ENCODE data around the gene ANKHD1.

The ANKHD1 gene

DNA sequence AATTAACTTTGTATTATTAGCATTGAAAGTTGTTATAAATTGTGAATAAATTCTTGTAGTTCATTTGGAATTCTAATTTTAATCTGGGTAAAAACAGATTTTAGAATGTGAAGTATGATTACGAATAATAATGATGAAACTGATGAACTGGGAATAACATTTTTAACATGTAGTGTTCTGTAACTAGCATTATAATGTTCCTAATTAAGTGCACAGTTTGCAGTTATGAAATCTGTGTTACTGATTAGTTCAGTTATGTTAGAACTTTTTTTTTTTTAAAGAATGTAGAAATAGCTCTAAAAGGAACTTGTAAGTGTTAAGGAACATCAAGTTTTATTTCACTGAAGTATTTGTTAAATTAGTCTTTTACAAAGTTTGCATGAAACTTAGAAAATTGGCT, 97.0 kb downstream of the ANKHD1 start:
- Mint-ChIP-seq H3K27me3 (ENCODE audit: low read depth) (no peaks in the 10 kb centered on the region), H3K27ac (no peak overlapping the region)

DNA sequence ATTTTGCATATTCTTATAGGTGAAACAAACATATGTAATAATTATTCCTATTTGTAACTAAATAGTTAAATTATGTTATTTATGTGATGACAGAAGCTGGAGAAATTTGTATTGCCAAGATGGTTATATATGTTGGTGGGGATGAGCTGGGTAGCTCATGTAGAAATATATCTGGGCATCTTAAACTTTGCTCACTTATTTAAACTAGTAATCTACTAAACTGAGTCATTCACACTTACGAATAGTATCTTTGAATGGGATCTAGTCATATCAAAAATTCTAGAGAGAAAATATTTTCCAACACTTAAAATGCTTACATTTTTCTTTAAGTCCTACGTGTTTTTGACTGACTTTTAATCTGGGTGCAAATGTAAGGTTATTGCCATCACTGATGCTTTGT, 101.2 kb downstream of the ANKHD1 start:
- H3K4me3 Mint-ChIP-seq, result no peak overlapping the region
- H3K9me3 Mint-ChIP-seq, result no peaks in the 10 kb centered on the region
- no peak overlapping the region for H3K27ac Mint-ChIP-seq
- H3K4me1 Mint-ChIP-seq (ENCODE audit: low read depth), result no peaks in the 10 kb centered on the region
- H3K27me3 Mint-ChIP-seq (ENCODE audit: low read depth), result no peaks in the 10 kb centered on the region
- DNase-seq (ENCODE audit: low spot score), result no peak
- peaks cover 26% of the 10 kb centered on the region for H3K36me3 Mint-ChIP-seq (ENCODE audit: low read depth)

More for the DNA sequence above, 97.0 kb downstream of the ANKHD1 start:
- H3K9me3 Mint-ChIP-seq, result no peaks in the 10 kb centered on the region
- no peaks in the 10 kb centered on the region for H3K4me1 Mint-ChIP-seq (ENCODE audit: low read depth)
- H3K4me3 Mint-ChIP-seq, result no peak overlapping the region
- no peak for DNase-seq (ENCODE audit: low spot score)
- peaks cover 28% of the 10 kb centered on the region for H3K36me3 Mint-ChIP-seq (ENCODE audit: low read depth)

DNA sequence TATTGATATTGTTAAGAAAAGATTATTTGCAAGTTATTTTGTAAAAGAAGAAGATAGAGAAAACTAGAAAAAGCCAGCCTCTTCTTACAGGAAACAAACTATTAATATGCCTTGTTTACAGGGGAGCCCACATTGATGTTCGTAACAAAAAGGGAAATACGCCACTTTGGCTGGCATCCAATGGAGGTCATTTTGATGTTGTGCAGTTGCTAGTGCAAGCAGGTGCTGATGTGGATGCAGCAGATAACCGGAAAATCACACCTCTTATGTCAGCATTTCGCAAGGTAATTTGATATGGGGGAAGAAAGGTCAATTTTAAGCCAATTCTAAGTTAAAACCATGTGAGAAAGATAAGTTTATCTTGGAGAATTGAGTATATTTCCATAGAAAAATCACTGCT, 108.3 kb downstream of the ANKHD1 start:
- no peak for DNase-seq (ENCODE audit: low spot score)
- H3K27me3 Mint-ChIP-seq (ENCODE audit: low read depth), result no peaks in the 10 kb centered on the region
- peaks cover 58% of the 10 kb centered on the region for H3K36me3 Mint-ChIP-seq (ENCODE audit: low read depth)
- H3K4me1 Mint-ChIP-seq (ENCODE audit: low read depth), result no peaks in the 10 kb centered on the region
- H3K4me3 Mint-ChIP-seq, result no peak overlapping the region
- no peaks in the 10 kb centered on the region for H3K9me3 Mint-ChIP-seq
- H3K27ac Mint-ChIP-seq, result no peak overlapping the region

DNA sequence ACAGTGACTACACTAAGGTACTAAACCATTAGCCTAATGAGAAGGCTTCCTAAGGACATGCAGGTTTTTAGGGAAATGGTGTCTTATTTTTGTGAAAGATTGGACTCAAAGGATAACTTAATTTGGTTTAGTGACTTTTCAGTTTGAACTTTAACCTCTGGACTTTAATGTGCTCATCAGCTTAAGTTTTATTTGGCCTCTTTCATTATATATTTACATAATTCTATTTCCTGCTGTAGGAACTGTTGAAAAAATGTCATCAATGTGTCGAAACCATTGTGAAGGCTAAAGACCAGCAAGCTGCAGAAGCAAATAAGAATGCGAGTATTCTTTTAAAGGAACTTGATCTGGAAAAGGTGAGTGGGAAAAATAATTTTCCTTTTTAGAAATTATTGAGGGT, 111.5 kb downstream of the ANKHD1 start:
- H3K4me3 Mint-ChIP-seq, result no peak overlapping the region

DNA sequence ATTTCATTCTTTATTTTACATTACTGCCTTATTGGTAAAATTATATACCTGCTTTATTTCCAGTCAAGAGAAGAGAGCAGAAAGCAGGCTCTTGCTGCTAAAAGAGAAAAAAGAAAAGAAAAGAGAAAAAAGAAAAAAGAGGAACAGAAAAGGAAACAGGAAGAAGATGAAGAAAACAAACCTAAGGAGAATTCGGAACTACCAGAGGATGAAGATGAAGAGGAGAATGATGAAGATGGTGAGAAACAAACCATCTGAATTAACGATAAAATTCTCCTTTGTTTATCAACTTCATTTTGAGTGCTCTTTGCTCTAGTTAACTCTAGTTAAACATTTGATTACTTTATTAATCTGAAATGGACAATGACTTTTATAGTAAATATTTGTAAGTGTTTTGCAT, 122.4 kb downstream of the ANKHD1 start:
- DNase-seq (ENCODE audit: low spot score), result no peak
- Mint-ChIP-seq H3K27ac (no peak overlapping the region), H3K4me3 (no peak overlapping the region), H3K9me3 (peaks cover 4% of the 10 kb centered on the region), H3K4me1 (ENCODE audit: low read depth) (no peaks in the 10 kb centered on the region), H3K27me3 (ENCODE audit: low read depth) (no peaks in the 10 kb centered on the region), H3K36me3 (ENCODE audit: low read depth) (peaks cover 37% of the 10 kb centered on the region)

More for the DNA sequence above, 111.5 kb downstream of the ANKHD1 start:
- DNase-seq (ENCODE audit: low spot score), result no peak
- H3K36me3 Mint-ChIP-seq (ENCODE audit: low read depth), result peaks cover 56% of the 10 kb centered on the region
- H3K27me3 Mint-ChIP-seq (ENCODE audit: low read depth), result no peaks in the 10 kb centered on the region
- H3K9me3 Mint-ChIP-seq, result no peaks in the 10 kb centered on the region
- no peak overlapping the region for H3K27ac Mint-ChIP-seq
- H3K4me1 Mint-ChIP-seq (ENCODE audit: low read depth), result no peaks in the 10 kb centered on the region

DNA sequence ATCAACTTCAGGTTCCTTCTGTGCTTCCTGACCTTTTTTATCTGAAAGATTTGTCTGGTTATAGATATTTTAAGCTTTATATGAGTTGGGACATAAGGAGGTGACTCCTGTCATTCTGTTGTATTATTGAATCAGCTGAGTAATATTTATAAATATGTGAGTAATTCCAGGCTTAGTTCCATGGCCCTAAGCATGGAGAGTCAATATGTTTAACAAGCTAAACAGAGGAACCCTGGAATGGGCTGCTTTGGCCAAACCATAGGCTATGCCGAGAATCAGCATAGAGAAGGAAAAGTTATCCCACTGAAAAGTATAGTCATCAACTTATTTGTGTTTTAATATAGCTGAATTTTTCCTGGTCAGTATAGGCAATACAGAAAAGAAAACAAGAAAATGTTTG, 138.6 kb downstream of the ANKHD1 start:
- Mint-ChIP-seq H3K9me3 (no peaks in the 10 kb centered on the region), H3K27ac (no peak overlapping the region), H3K27me3 (ENCODE audit: low read depth) (no peaks in the 10 kb centered on the region), H3K4me1 (ENCODE audit: low read depth) (peaks cover under 1% of the 10 kb centered on the region), H3K4me3 (no peak overlapping the region), H3K36me3 (ENCODE audit: low read depth) (peaks cover 53% of the 10 kb centered on the region)
- DNase-seq (ENCODE audit: low spot score), result no peak

DNA sequence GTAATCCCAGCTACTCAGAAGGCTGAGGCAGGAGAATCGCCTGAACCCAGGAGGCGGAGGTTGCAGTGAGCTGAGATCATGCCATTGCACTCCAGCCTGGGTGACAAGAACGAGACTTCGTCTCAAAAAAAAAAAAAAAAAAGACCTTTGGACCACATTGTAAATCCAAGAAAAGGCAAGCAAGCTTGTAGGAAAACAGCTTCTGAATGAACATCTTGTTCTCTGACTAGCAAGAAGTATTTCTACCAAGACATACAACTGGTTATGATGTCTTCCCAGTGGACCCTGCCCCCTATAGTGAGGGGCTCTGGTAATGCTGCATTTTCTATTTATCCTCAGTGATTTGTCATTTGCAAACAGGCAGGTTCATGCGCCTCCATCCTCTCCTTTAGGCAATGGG, 141.3 kb downstream of the ANKHD1 start:
- Mint-ChIP-seq H3K9me3 (no peaks in the 10 kb centered on the region), H3K36me3 (ENCODE audit: low read depth) (peaks cover 36% of the 10 kb centered on the region), H3K4me3 (no peak overlapping the region), H3K4me1 (ENCODE audit: low read depth) (peaks cover 4% of the 10 kb centered on the region), H3K27me3 (ENCODE audit: low read depth) (no peaks in the 10 kb centered on the region), H3K27ac (no peak overlapping the region)
- no peak for DNase-seq (ENCODE audit: low spot score)

DNA sequence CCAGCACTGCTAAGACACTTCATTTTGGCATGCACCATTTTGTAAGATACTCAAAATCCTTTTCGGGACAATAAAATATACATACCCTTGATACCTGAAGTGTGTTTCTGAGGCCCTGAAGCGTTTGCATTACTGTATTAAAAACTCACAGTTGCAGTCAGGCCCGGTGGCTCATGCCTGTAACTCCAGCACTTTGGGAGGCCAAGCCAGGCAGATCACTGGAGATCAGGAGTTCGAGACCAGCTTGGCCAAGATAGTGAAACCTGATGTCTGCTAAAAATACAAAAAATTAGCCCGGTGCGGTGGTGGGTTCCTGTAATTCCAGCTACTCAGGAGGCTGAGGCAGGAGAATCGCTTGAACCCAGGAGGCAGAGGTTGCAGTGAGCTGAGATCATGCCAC, 143.4 kb downstream of the ANKHD1 start:
- Mint-ChIP-seq H3K4me3 (no peak overlapping the region), H3K27me3 (ENCODE audit: low read depth) (no peaks in the 10 kb centered on the region), H3K36me3 (ENCODE audit: low read depth) (peaks cover 32% of the 10 kb centered on the region), H3K4me1 (ENCODE audit: low read depth) (peaks cover 19% of the 10 kb centered on the region), H3K9me3 (no peaks in the 10 kb centered on the region), H3K27ac (peak overlapping the region; percentile 12)
- no peak for DNase-seq (ENCODE audit: low spot score)

DNA sequence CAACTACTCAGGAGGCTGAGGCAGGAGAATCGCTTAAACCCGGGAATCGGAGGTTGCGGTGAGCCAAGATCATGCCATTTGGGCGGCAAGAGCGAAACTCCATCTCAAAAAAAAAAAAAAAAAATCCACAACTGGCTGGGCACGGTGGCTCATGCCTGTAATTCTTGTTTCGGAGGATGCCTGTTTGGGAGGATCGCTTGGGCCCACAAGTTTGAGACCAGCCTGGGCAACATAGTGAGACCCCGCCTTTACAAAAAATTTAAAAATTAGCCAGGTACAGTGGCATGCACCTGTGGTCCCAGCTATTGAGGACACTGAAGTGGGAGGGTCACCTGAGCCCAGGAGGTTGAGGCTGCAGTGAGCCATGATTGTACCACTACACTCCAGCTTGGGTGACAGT, 144.0 kb downstream of the ANKHD1 start:
- Mint-ChIP-seq H3K4me3 (no peak overlapping the region), H3K4me1 (ENCODE audit: low read depth) (peaks cover 23% of the 10 kb centered on the region), H3K27me3 (ENCODE audit: low read depth) (no peaks in the 10 kb centered on the region), H3K9me3 (no peaks in the 10 kb centered on the region), H3K27ac (no peak overlapping the region), H3K36me3 (ENCODE audit: low read depth) (peaks cover 33% of the 10 kb centered on the region)
- DNase-seq (ENCODE audit: low spot score), result no peak

DNA sequence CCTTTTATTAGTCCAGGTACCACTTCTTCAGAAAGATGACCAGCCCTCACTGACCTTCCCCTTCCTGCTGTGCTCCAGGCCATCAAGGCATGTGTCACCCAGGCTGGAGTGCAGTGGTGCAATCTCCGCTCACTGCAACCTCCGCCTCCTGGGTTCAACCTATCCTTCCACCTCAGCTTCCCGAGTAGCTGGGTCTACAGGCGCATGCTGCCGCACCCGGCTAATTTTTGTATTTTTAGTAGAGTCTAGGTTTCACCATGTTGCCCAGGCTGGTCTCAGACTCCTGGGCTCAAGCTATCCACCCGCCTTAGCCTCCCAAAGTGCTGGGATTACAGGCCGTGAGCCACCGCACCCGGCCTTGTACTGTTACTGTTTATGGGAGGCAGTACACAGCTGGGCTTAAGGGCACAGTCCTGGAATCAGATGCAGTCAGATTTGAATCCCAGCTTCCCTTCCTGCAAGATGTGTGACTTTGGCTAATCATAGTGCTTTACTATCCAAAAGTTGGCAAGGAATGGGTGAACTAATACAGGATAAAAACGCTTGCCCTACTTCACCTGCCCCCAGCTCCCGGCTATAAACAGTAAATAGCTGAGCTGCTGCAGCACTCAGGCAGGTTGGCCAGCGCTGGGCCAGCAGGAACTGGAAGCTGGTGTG, 145.3 kb downstream of the ANKHD1 start:
- peaks cover 42% of the 10 kb centered on the region for H3K36me3 Mint-ChIP-seq (ENCODE audit: low read depth)
- H3K4me3 Mint-ChIP-seq, result peak overlapping the region; percentile 85
- no peak for DNase-seq (ENCODE audit: low spot score)
- H3K27me3 Mint-ChIP-seq (ENCODE audit: low read depth), result no peaks in the 10 kb centered on the region
- peaks cover 26% of the 10 kb centered on the region for H3K4me1 Mint-ChIP-seq (ENCODE audit: low read depth)
- no peaks in the 10 kb centered on the region for H3K9me3 Mint-ChIP-seq
- peak overlapping the region; percentile 89 for H3K27ac Mint-ChIP-seq

DNA sequence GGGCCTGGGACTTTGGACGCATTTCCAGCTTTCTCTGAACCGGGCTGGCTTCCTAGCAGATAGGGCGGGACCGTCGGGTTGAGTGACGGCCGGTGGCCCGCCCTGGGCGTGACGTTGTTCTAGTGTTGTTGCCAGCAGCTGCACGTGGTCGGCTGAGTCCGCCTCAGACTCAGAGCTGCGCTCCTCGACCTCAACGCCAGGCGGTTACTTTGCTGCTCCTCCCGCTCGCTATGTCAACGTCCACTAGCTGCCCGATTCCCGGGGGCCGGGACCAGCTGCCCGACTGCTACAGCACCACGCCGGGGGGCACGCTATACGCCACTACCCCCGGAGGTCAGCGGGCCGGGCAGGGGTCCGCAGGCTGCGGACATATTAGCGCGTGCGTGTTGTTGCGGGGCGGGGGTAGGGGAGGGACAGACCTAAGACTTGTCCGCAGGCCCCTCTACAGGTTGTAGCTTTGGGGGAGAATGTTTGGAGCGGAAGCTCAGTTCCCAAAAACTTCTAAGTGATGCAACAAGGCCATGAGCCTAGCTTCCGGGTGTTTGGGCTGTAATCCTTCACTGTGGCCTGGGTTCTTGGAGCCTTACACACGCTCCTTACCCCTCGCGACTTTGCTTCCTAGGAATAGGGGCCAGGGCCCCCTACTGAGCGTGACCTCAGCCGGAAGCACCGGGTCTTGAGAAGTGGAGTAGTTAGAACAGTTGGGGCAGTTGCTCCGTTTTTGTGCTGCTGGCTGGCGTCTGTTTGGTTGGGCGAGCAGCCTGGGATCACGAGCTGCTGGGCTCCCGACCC, 146.1 kb downstream of the ANKHD1 start, which contains the start of gene EIF4EBP3:
TSS of gene EIF4EBP3 (plus strand) at position 155 of the 792 bp plus-strand sequence. CDS start at position 231, 76 bp downstream.
- peak; percentile 84 for DNase-seq (ENCODE audit: low spot score)
- Mint-ChIP-seq H3K9me3 (no peaks in the 10 kb centered on the region), H3K4me3 (peak within 1 kb of the TSS; percentile 85), H3K36me3 (ENCODE audit: low read depth) (peaks cover 47% of the 10 kb centered on the region), H3K4me1 (ENCODE audit: low read depth) (peaks cover 26% of the 10 kb centered on the region), H3K27ac (peak within 1 kb of the TSS; percentile 89), H3K27me3 (ENCODE audit: low read depth) (no peaks in the 10 kb centered on the region)

DNA sequence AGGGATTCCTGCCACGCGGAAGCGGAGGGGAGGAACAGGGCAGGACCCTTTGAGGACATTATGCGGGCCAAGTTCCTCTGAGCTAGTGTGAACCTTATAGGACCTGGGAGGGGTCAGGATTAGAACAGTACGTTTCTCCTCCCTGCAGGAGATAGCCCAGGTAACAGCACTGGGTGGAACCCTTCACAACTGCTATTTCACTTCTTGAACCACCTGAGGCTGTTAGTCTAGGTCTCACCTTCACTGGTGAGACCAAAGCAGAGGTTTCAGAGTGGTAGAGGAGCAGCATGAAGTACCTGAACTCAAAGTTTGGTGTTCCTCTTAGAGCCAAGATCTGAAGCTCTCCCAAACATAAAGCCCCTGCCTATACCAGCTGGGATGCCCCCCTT, 146.7 kb downstream of the ANKHD1 start:
- H3K9me3 Mint-ChIP-seq, result no peaks in the 10 kb centered on the region
- no peaks in the 10 kb centered on the region for H3K27me3 Mint-ChIP-seq (ENCODE audit: low read depth)
- H3K27ac Mint-ChIP-seq, result peak overlapping the region; percentile 89
- H3K36me3 Mint-ChIP-seq (ENCODE audit: low read depth), result peaks cover 48% of the 10 kb centered on the region
- peaks cover 32% of the 10 kb centered on the region for H3K4me1 Mint-ChIP-seq (ENCODE audit: low read depth)
- no peak for DNase-seq (ENCODE audit: low spot score)
- peak overlapping the region; percentile 85 for H3K4me3 Mint-ChIP-seq

DNA sequence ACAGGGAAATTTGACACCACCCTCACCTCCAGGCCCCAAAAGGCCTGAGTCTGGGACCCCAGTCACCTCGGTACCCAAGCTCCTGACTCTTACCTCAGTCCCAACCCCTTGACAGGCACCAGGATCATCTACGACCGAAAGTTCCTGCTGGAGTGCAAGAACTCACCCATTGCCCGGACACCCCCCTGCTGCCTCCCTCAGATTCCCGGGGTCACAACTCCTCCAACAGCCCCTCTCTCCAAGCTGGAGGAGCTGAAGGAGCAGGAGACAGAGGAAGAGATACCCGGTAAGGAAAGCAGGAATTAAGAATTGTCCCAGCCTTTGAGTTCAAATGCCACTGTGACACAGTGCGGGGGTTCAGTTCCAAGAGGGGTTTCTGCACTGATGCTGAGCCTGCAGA, 147.2 kb downstream of the ANKHD1 start:
- H3K4me1 Mint-ChIP-seq (ENCODE audit: low read depth), result peaks cover 37% of the 10 kb centered on the region
- H3K27ac Mint-ChIP-seq, result peak overlapping the region; percentile 89
- peak overlapping the region; percentile 85 for H3K4me3 Mint-ChIP-seq
- peaks cover 50% of the 10 kb centered on the region for H3K36me3 Mint-ChIP-seq (ENCODE audit: low read depth)
- no peaks in the 10 kb centered on the region for H3K9me3 Mint-ChIP-seq
- no peaks in the 10 kb centered on the region for H3K27me3 Mint-ChIP-seq (ENCODE audit: low read depth)
- no peak for DNase-seq (ENCODE audit: low spot score)

DNA sequence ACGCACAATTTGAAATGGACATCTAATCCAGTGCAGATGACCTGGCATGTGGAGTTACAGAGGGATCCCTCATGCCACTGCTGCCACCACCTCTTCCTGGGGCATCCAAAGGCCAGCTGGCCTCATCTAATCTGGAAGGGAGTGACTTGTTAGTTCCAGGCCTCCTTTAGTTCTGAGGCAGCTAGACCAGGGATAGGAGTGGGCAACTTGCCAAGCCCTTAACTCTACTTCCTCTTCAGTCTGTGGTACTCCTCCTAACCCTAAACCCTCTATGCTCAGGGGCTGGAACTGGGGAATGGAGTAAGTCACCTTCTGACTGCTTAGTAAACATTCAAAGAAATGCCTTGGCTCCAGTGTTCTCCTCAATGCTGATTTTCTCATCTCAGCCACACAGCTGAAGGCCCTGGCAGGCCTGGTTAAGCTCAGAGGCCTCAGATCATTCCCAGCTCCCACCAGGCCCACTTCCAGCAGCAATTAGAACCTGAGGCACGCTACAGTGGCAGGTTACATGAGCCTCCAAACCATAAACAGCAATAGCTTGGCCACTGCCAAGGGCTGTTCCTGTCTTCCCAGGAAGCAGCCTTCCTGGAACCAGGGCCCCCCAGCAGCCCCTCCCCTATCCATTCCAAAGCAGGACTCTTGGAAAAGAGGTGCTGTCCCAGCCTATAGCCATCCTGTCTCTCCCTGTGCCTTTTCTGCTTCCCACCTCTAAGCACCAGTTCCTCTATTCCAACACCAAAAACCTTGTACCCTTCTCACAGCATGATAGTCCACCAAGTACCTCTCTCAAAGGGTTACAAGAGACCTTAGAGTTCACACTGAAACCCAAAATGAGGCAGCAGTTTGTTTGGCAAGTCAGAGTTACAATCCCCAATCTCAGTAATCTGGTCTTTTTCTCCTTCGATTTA, 147.9 kb downstream of the ANKHD1 start:
- Mint-ChIP-seq H3K4me3 (peak overlapping the region; percentile 41), H3K27ac (peak overlapping the region; percentile 88), H3K9me3 (no peaks in the 10 kb centered on the region), H3K4me1 (ENCODE audit: low read depth) (peaks cover 44% of the 10 kb centered on the region), H3K27me3 (ENCODE audit: low read depth) (no peaks in the 10 kb centered on the region), H3K36me3 (ENCODE audit: low read depth) (peaks cover 49% of the 10 kb centered on the region)
- no peak for DNase-seq (ENCODE audit: low spot score)

All from T-helper 2 cell treated with Interferon-gamma antibody and Interleukin-4, amounts not matched to agents 5 μg/mL and 100 μg/mL, for 36 hours (primary cell).